Upper lobe of left lung (tissue), 4 donors: ENCODE results near the gene SIGLEC9.

Experiments used
- POLR2A ChIP-seq, 4 donors: fragments of 450-650 bp; IDR thresholded peaks; one replicate each; pipeline ENCODE4 v1.5.1; 2016 to 2017; ENCODE audit warnings: antibody characterized with exemption in 4 of 4, mild to moderate bottlenecking in 2 of 4
- POLR2AphosphoS5 ChIP-seq, 2 donors: sonication (generic); formaldehyde crosslinking; IDR thresholded peaks; one replicate each; pipeline ENCODE4 v1.5.1; 2017; ENCODE audit warnings: antibody characterized with exemption in 2 of 2
- TF ChIP-seq, protein P1 (sequence below), 6 experiments: fragments of 450-650 bp in 4 of 6; fragments of 200-600 bp in 2 of 6; sonication (generic) in 2 of 6; IDR thresholded peaks; one replicate each; pipeline ENCODE4 v1.5.1; 2016 to 2019; ENCODE audit warnings: antibody characterized with exemption in 6 of 6

DNA sequence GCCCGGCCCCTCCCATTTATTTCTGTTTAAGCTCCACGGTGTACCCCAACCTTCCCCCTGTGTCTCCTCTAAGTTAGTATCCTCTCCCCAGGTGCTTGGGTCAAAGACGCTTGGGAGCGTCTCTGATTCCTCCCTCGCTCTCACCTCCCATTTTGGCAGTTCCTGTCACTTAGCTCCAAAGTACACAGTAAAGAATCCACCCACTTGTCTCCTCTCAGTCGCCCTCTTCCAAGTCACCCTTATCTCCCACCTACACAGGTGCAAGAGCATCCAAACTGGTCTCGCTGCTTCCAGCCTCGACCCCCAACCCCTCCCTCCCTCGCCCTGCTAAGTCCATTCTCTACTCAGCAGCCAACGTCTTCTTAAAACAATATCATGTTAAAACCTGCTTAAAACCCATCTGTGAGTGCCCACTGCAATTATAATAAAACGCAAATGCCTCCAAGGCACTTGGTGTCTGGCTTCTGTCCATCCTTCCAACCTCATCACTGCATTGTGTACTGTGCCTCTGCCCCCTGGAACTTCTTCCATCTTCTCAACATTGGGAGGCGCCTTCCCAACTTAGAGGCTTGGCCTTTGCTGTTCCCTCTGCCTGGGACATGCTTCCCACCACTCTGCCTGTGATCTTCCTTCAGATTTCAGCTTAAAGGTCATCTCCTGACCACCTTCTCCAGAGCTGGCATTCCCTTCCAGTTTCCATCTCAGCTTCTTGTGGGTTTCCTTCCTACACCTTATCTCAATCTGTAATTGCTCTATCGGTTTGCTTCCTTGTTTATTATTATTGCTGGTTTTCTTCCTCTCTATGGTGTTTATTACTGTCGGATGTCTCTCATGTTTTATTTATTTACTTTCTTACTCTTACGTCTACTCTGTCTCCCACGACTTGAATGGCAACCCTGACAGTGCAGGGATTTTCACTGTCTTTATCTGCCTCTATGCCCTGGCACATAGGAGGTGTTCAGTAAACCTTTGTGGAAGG lies 32.5 kb upstream of the SIGLEC9 start:
- TF ChIP-seq POLR2AphosphoS5 (IDR thresholded peaks at IDR 0.05) (no peak), POLR2A (IDR thresholded peaks at IDR 0.05) (no peak)
- TF ChIP-seq, protein P1, sequence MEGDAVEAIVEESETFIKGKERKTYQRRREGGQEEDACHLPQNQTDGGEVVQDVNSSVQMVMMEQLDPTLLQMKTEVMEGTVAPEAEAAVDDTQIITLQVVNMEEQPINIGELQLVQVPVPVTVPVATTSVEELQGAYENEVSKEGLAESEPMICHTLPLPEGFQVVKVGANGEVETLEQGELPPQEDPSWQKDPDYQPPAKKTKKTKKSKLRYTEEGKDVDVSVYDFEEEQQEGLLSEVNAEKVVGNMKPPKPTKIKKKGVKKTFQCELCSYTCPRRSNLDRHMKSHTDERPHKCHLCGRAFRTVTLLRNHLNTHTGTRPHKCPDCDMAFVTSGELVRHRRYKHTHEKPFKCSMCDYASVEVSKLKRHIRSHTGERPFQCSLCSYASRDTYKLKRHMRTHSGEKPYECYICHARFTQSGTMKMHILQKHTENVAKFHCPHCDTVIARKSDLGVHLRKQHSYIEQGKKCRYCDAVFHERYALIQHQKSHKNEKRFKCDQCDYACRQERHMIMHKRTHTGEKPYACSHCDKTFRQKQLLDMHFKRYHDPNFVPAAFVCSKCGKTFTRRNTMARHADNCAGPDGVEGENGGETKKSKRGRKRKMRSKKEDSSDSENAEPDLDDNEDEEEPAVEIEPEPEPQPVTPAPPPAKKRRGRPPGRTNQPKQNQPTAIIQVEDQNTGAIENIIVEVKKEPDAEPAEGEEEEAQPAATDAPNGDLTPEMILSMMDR (IDR thresholded peaks at IDR 0.05) = no peak
